Thyroid gland (tissue), 4 donors: ENCODE results near the gene SLC6A6. TPM values are rescaled to one million over a fixed set of nuclear protein-coding genes. Genes with fewer than 3 reads are reported as not detected.

Experiments
- DNase-seq, 2 donors: peaks; one replicate each; pipeline ENCODE4 v3.0.0-alpha.2; 2019
- H3K27ac ChIP-seq, 3 donors: fragments of 200-600 bp; sonication (generic); 1 replicate in 2 of 3; 2 replicates in 1 of 3; pipeline ENCODE4 v1.5.1; 2016 to 2019; ENCODE audit warnings: mild to moderate bottlenecking in 1 of 3, moderate library complexity in 1 of 3
- H3K27me3 ChIP-seq: fragments of 200-600 bp; sonication (generic); one replicate; pipeline ENCODE4 v1.5.1; 2019
- H3K36me3 ChIP-seq, 2 donors: fragments of 200-600 bp; sonication (generic); one replicate each; pipeline ENCODE4 v1.5.1; 2016 to 2019
- H3K4me1 ChIP-seq, 2 donors: fragments of 200-600 bp; sonication (generic); one replicate each; pipeline ENCODE4 v1.5.1; 2017 to 2019
- H3K4me3 ChIP-seq, 3 donors: fragments of 200-600 bp; sonication (generic); replicated peaks in 1 of 3; 1 replicate in 2 of 3; 2 replicates in 1 of 3; pipeline ENCODE4 v1.5.1; 2016; ENCODE audit warnings: mild to moderate bottlenecking in 1 of 3
- H3K9me3 ChIP-seq: fragments of 200-600 bp; sonication (generic); one replicate; pipeline ENCODE4 v1.5.1; 2017
- CTCF ChIP-seq, 6 experiments: fragments of 200-600 bp in 3 of 6; fragments of 450-650 bp in 3 of 6; sonication (generic) in 3 of 6; IDR thresholded peaks; one replicate each; pipeline ENCODE4 v1.5.1; 2016 to 2019; ENCODE audit warnings: antibody characterized with exemption in 6 of 6, mild to moderate bottlenecking in 2 of 6, inconsistent platforms in 1 of 6, moderate library complexity in 1 of 6
- POLR2A ChIP-seq, 2 donors: fragments of 450-650 bp; IDR thresholded peaks; one replicate each; pipeline ENCODE4 v1.6.1; 2017; ENCODE audit warnings: antibody characterized with exemption in 2 of 2, mild to moderate bottlenecking in 2 of 2, moderate library complexity in 1 of 2
- WGBS, 2 donors: methylation state at CpG; one replicate each; pipeline ENCODE4 v1.1.5; 2017; 5-methylcytosine and 5-hydroxymethylcytosine counted together
- intact Hi-C: fragments of 100-400 bp; cut with DNase I; formaldehyde crosslinking; loops from one replicate; pipeline ENCODE4 v1.15.1; 2023
- total RNA-seq, 4 donors: library from RNA; depleted of rRNA; stranded (reverse); fragments of >200 nt; gene quantifications; one replicate each; pipeline ENCODE4 v1.2.3, GENCODE V29; 2016

The SLC6A6 gene
- total RNA-seq, 4 donors from 2014 or later, result 42.7 to 98.0 (median 72.5) TPM

DNA sequence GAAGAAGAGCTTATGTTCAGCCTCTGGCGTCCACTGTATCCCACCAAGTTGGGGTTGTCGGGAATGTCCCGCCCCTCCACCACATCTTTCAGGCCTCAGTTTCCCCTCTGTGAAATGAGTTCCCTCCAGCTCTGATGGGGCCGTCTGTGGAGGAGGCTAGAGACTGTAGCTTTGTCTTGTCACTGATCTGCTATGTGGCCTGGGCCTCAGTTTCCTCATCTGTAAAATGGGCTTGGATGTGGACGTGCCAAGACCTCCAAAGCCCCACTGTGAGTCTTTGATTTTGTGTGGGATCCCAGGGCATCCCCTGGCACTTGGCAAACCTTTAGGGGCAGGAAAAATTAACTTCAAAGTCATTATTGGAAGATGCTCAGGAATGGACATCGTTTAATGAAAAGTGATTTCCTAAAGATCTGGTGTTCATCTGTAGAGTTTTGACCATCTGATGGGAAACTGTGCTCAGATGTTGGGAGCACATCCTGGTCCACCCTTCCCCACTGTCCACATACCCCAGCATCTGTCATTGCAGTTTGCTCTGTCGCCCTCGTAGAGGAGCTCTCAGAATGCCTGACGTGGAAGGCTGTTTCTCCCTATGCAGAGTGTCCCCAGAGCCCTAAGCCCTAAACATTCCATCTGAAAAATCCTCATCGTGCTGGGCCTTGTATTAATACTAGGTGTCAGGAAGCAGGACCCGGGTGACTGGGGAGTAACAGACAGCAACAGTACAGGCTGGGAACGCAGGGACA lies 28.5 kb downstream of the SLC6A6 start:
- 92 to 93% methylated on average over 12 of the region's 12 CpGs for WGBS, 2 donors
- Histone ChIP-seq H3K36me3 (no peaks in the 10 kb centered on the region), H3K27ac (peak overlapping the region; percentile 88 to 96 (median 94)), H3K4me1 (peaks cover 45 to 69% of the 10 kb centered on the region in 2 donors), H3K9me3 (no peaks in the 10 kb centered on the region), H3K27me3 (no peaks in the 10 kb centered on the region), H3K4me3 (no peak overlapping the region)
- no peak for TF ChIP-seq POLR2A (IDR thresholded peaks at IDR 0.05)
- TF ChIP-seq CTCF (IDR thresholded peaks at IDR 0.05), result no peak
- intact Hi-C loops, result no loop called here
- no peak for DNase-seq

- Histone ChIP-seq H3K36me3 (no peaks in the 10 kb centered on the region), H3K4me3 (no peak overlapping the region), H3K27me3 (no peaks in the 10 kb centered on the region), H3K9me3 (no peaks in the 10 kb centered on the region), H3K27ac (peak overlapping the region; percentile 88 to 96 (median 94)), H3K4me1 (peaks cover 49 to 74% of the 10 kb centered on the region in 2 donors)
- 66 to 79% methylated on average over 10 of the region's 10 CpGs for WGBS, 2 donors
- intact Hi-C loops, result no loop called here
- DNase-seq, result no peak
- TF ChIP-seq POLR2A (IDR thresholded peaks at IDR 0.05), result no peak
- no peak for TF ChIP-seq CTCF (IDR thresholded peaks at IDR 0.05)
Observed at GRCh38 chr3:14431452-14431916, 29.1 kb downstream of the SLC6A6 start.

GRCh38 chr3:14431917-14432834 lies 29.8 kb downstream of the SLC6A6 start:
- DNase-seq, result peak; percentile 95 to 96
- H3K36me3 ChIP-seq, result no peaks in the 10 kb centered on the region
- H3K27me3 ChIP-seq, result no peaks in the 10 kb centered on the region
- intact Hi-C loops, result no loop called here
- no peak overlapping the region for H3K4me3 ChIP-seq
- peak overlapping the region; percentile 88 to 96 (median 94) for H3K27ac ChIP-seq
- H3K4me1 ChIP-seq, result peaks cover 49 to 79% of the 10 kb centered on the region in 2 donors
- TF ChIP-seq POLR2A (IDR thresholded peaks at IDR 0.05), result peak in 1 of 2 donors; percentile 29
- TF ChIP-seq CTCF (IDR thresholded peaks at IDR 0.05), result no peak
- 31 to 38% methylated on average over 13 to 14 of the region's 14 CpGs for WGBS, 2 donors
- H3K9me3 ChIP-seq, result no peaks in the 10 kb centered on the region

GRCh38 chr3:14433106-14433505 lies 30.7 kb downstream of the SLC6A6 start:
- no peaks in the 10 kb centered on the region for H3K27me3 ChIP-seq
- DNase-seq, result peak; percentile 84 to 86
- no peaks in the 10 kb centered on the region for H3K9me3 ChIP-seq
- no peak for TF ChIP-seq POLR2A (IDR thresholded peaks at IDR 0.05)
- TF ChIP-seq CTCF (IDR thresholded peaks at IDR 0.05), result no peak
- intact Hi-C loops, result no loop called here
- H3K27ac ChIP-seq, result peak overlapping the region; percentile 88 to 96 (median 94)
- WGBS, 2 donors, result 50 to 56% methylated on average over 8 of the region's 8 CpGs
- peaks cover 49 to 73% of the 10 kb centered on the region in 2 donors for H3K4me1 ChIP-seq
- H3K36me3 ChIP-seq, result no peaks in the 10 kb centered on the region
- H3K4me3 ChIP-seq, result no peak overlapping the region
